ENCODE results near the gene C1orf167.

The C1orf167 gene

DNA sequence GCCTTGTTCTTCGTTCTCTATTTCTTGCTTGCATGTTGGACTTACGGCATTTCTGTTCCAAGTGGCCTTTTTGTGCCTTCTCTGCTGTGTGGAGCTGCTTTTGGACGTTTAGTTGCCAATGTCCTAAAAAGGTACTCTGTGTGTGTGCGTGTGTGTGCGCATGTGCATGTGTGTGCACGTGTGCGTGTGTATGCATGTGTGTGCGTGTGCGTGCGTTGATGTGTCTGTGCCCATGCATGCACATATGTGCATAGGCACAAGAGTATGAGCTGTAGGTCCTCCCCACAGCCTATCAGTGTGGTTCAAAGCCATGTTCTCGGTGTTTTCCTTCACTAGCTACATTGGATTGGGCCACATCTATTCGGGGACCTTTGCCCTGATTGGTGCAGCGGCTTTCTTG is 71.9 kb downstream of the C1orf167 start:
- FAIRE-seq (no peak), DNase-seq (ENCODE audit: insufficient read length, low spot score) (no peak)
- TF ChIP-seq, protein P1, sequence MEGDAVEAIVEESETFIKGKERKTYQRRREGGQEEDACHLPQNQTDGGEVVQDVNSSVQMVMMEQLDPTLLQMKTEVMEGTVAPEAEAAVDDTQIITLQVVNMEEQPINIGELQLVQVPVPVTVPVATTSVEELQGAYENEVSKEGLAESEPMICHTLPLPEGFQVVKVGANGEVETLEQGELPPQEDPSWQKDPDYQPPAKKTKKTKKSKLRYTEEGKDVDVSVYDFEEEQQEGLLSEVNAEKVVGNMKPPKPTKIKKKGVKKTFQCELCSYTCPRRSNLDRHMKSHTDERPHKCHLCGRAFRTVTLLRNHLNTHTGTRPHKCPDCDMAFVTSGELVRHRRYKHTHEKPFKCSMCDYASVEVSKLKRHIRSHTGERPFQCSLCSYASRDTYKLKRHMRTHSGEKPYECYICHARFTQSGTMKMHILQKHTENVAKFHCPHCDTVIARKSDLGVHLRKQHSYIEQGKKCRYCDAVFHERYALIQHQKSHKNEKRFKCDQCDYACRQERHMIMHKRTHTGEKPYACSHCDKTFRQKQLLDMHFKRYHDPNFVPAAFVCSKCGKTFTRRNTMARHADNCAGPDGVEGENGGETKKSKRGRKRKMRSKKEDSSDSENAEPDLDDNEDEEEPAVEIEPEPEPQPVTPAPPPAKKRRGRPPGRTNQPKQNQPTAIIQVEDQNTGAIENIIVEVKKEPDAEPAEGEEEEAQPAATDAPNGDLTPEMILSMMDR (IDR thresholded peaks at IDR 0.05; ENCODE audit: insufficient read depth, missing control alignments) = no peak

DNA sequence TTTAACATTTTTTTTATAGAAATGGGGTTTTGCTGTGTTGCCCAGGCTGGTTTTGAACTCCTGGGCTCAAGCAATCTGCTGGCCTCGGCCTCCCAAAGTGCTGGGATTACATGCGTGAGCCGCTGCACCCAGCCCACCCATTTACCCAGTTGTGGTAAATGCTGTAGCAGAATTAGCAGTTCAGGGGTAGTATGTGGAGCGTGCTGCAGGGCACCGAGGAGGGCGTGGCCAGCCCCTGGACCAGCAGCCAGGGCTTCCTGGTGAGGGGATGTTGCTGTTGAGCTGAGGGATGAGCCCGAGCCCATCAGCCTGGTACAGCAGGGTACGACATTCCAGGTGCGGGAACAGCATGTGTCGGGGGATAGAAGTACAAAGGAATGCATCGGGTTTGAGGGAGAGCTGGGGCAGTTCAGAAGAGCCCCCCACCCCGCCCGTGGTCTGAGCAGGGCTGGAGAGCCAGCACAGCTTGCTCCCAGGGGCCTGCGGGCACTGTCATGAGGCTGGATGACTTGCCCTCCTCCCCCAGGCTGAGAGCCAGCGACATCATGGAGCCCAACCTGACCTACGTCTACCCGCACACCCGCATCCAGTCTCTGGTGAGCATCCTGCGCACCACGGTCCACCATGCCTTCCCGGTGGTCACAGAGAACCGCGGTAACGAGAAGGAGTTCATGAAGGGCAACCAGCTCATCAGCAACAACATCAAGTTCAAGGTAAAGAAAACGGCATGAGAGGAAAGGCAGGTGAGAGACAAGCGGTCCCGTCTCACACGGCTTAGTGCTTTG is 73.6 kb downstream of the C1orf167 start:
- FAIRE-seq (no peak), DNase-seq (ENCODE audit: insufficient read length, low spot score) (no peak)
- TF ChIP-seq, protein P1 (IDR thresholded peaks at IDR 0.05; ENCODE audit: insufficient read depth, missing control alignments) = no peak

- DNase-seq (ENCODE audit: insufficient read length, low spot score) (no peak), FAIRE-seq (no peak)
- TF ChIP-seq, protein P1 (IDR thresholded peaks at IDR 0.05; ENCODE audit: insufficient read depth, missing control alignments) = no peak
These were observed 75.2 kb downstream of the C1orf167 start for GRCh38 chr1:11836955-11837766.

DNA sequence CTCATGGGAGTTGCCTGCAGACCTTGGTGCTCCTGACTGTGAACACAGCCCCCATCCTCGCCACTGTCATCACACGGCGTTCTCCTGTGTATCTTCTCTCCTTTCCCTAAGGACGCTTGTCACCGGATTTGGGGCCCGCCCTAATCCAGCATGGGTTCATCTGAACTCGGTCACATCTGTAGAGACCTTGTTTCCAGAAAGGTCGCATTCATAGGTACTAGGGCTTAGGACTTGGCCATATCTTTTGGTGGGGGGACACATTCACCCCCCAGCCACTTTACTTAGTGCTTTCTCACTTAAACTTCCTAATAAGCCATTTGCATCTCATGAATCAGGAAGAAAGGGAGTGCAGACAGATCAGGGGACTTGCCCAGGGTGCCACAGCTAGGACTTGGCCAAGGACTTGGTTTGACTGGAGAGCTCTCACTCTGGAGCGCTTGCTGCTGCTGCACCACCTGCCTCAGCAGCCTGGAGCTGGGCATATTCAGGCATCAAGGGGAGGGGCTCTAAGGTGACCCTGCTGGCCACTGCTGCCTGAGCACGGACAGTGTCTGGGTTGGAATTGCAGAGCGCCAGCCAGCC is 75.9 kb downstream of the C1orf167 start:
- DNase-seq (ENCODE audit: insufficient read length, low spot score) = no peak
- TF ChIP-seq, protein P1 (IDR thresholded peaks at IDR 0.05; ENCODE audit: insufficient read depth, missing control alignments) = no peak
- no peak for FAIRE-seq

- FAIRE-seq (no peak), DNase-seq (ENCODE audit: insufficient read length, low spot score) (peak; percentile 76)
- TF ChIP-seq, protein P1 (IDR thresholded peaks at IDR 0.05; ENCODE audit: insufficient read depth, missing control alignments) = peak; percentile 96
These were observed 76.6 kb downstream of the C1orf167 start for GRCh38 chr1:11838349-11839272.
